Activated CD8-positive, alpha-beta T cell treated with anti-CD3 and anti-CD28 coated beads for 36 hours (primary cell): Measurements from ENCODE around the gene PAOX. TPM values are rescaled to one million over a fixed set of nuclear protein-coding genes. Genes with fewer than 3 reads are reported as not detected.

Experiments
- ATAC-seq: fragments of 200-7000 bp; cut with Tn5 transposase; one replicate; pipeline ENCODE4 v1.10.0; 2021; ENCODE audit warnings: mild to moderate bottlenecking, moderate library complexity
- CTCF ChIA-PET: fragments of 350-600 bp; sonication (Branson Sonifier 250); formaldehyde crosslinking; loops from one replicate; lab custom pipeline; 2021; ENCODE audit warnings: antibody characterized with exemption; lab: Charles Lee
- POLR2A ChIA-PET: fragments of 350-600 bp; sonication (Branson Sonifier 250); formaldehyde crosslinking; loops from one replicate; lab custom pipeline; 2021; ENCODE audit warnings: antibody characterized with exemption; lab: Charles Lee
- DNase-seq: peaks from one replicate; pipeline ENCODE4 v3.0.0-alpha.2; 2020
- H3K27ac Mint-ChIP-seq: one replicate; pipeline ENCODE4 v1.8.0; 2021; ENCODE audit warnings: mild to moderate bottlenecking, mixed read lengths
- H3K27me3 Mint-ChIP-seq: one replicate; pipeline ENCODE4 v1.8.0; 2021; ENCODE audit warnings: mixed read lengths
- H3K36me3 Mint-ChIP-seq: one replicate; pipeline ENCODE4 v1.8.0; 2021; ENCODE audit warnings: low read depth, mixed read lengths
- H3K4me1 Mint-ChIP-seq: one replicate; pipeline ENCODE4 v1.8.0; 2021; ENCODE audit warnings: low read depth, mixed read lengths
- H3K4me3 Mint-ChIP-seq: one replicate; pipeline ENCODE4 v1.8.0; 2021; ENCODE audit warnings: mild to moderate bottlenecking, moderate library complexity, mixed read lengths
- H3K9me3 Mint-ChIP-seq: one replicate; pipeline ENCODE4 v1.8.0; 2021; ENCODE audit warnings: mixed read lengths
- CTCF ChIP-seq: fragments of 200-600 bp; IDR thresholded peaks from one replicate; pipeline ENCODE4 v1.8.0; 2022; ENCODE audit warnings: antibody characterized with exemption, mild to moderate bottlenecking
- intact Hi-C: fragments of 100-400 bp; cut with micrococcal nuclease; formaldehyde crosslinking; loops from one replicate; pipeline ENCODE4 v1.10.0; 2022
- total RNA-seq, 2 experiments: library from RNA; stranded (reverse); gene quantifications; one replicate each; pipeline ENCODE4 v1.2.3, GENCODE V29; 2021

PAOX gene
- total RNA-seq, 2 experiments from 2014 or later: 4.2 to 4.6 TPM

- POLR2A ChIA-PET: interaction anchor here (1.2 to 1.5 kb wide), 2 partner anchors 29 to 57 kb away, joined by 3 to 5 read pairs; no protein-coding TSS in a partner anchor
- Mint-ChIP-seq H3K4me3 (no peak overlapping the region), H3K4me1 (peaks cover 12% of the 10 kb centered on the region), H3K27me3 (no peaks in the 10 kb centered on the region), H3K36me3 (peaks cover 8% of the 10 kb centered on the region), H3K27ac (no peak overlapping the region), H3K9me3 (no peaks in the 10 kb centered on the region)
- CTCF ChIA-PET: interaction anchor here (3.7 kb wide), 1 partner anchor 33 kb away, joined by 25 read pairs; no protein-coding TSS in a partner anchor
- no peak for TF ChIP-seq CTCF
- DNase-seq (no peak), ATAC-seq (no peak)
- intact Hi-C loops: no loop called here
Observed at GRCh38 chr10:133362846-133363245, 16.2 kb upstream of the PAOX start.

- ATAC-seq (no peak), DNase-seq (no peak)
- ChIA-PET CTCF (no interaction called here), POLR2A (interaction anchor here (1.5 kb wide), 1 partner anchor 10 kb away, joined by 3 read pairs; no protein-coding TSS in a partner anchor)
- H3K4me1 Mint-ChIP-seq: peaks cover 17% of the 10 kb centered on the region
- no peak overlapping the region for H3K4me3 Mint-ChIP-seq
- H3K27ac Mint-ChIP-seq: no peak overlapping the region
- intact Hi-C loops: no loop called here
- no peaks in the 10 kb centered on the region for H3K27me3 Mint-ChIP-seq
- no peak for TF ChIP-seq CTCF
- H3K9me3 Mint-ChIP-seq: no peaks in the 10 kb centered on the region
- H3K36me3 Mint-ChIP-seq: peaks cover 13% of the 10 kb centered on the region
Observed at GRCh38 chr10:133364645-133365431, 14.2 kb upstream of the PAOX start.

GRCh38 chr10:133365461-133366129 is 13.5 kb upstream of the PAOX start:
- CTCF ChIA-PET: no interaction called here
- Mint-ChIP-seq H3K4me1 (peaks cover 17% of the 10 kb centered on the region), H3K36me3 (peaks cover 13% of the 10 kb centered on the region), H3K9me3 (no peaks in the 10 kb centered on the region), H3K27ac (no peak overlapping the region), H3K4me3 (no peak overlapping the region), H3K27me3 (no peaks in the 10 kb centered on the region)
- intact Hi-C loops: no loop called here
- ATAC-seq (no peak), DNase-seq (no peak)
- TF ChIP-seq CTCF: no peak
- POLR2A ChIA-PET: no interaction called here

GRCh38 chr10:133366130-133366478 is 13.0 kb upstream of the PAOX start:
- no peak for ATAC-seq
- H3K27ac Mint-ChIP-seq: no peak overlapping the region

More at GRCh38 chr10:133366130-133366478, 13.0 kb upstream of the PAOX start:
- CTCF ChIA-PET: no interaction called here
- no peaks in the 10 kb centered on the region for H3K27me3 Mint-ChIP-seq
- H3K9me3 Mint-ChIP-seq: no peaks in the 10 kb centered on the region
- H3K4me1 Mint-ChIP-seq: peaks cover 17% of the 10 kb centered on the region
- H3K36me3 Mint-ChIP-seq: peaks cover 13% of the 10 kb centered on the region
- H3K4me3 Mint-ChIP-seq: no peak overlapping the region
- POLR2A ChIA-PET: no interaction called here
- DNase-seq: no peak
- intact Hi-C loops: no loop called here
- TF ChIP-seq CTCF: no peak
